ENCODE results near the gene MACROH2A1.

MACROH2A1 gene

DNA sequence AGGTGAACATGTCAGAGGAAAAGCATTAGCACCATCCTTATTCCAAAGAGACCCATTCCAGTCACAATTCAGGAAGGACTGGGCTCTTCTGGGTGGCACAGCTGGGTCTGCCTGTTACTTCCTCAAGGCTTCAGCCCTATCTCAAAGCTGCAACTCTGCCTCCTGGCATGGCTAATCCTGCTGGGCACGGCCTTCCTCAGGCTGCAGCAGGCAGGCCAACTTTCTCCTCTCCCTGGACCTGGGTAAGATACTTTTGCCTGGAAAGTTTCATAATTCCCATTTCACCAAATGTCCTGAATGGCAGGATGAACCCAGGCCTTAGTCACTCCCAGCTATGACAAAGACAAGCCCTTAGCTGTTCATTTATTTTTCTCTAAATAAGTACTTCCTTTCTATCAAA is 50.1 kb downstream of the MACROH2A1 start:
- Histone ChIP-seq H3K9me3 (replicated peaks; ENCODE audit: insufficient read depth, low read length) (no peaks in the 10 kb centered on the region), H2AFZ (ENCODE audit: low read length) (no peak overlapping the region), H3K9ac (ENCODE audit: low read length) (no peak overlapping the region), H3K4me1 (ENCODE audit: low read length) (no peaks in the 10 kb centered on the region), H3K4me2 (ENCODE audit: low read depth, low read length) (no peak overlapping the region), H3K27ac (ENCODE audit: low read length) (no peak overlapping the region), H3K27me3 (replicated peaks; ENCODE audit: insufficient read depth, low read length) (no peaks in the 10 kb centered on the region), H3K9me2 (replicated peaks; ENCODE audit: insufficient read depth, low read length) (no peaks in the 10 kb centered on the region), H3K79me2 (ENCODE audit: low read length) (peaks cover 19% of the 10 kb centered on the region), H4K20me1 (ENCODE audit: insufficient read depth, low read length) (no peaks in the 10 kb centered on the region), H3K4me3 (ENCODE audit: low read length) (no peak overlapping the region), H3K36me3 (replicated peaks; ENCODE audit: insufficient read depth, low read length) (0 out of 2 replicates have a peak, but pooled peaks cover 6% of the 10 kb centered on the region), H3F3A (ENCODE audit: insufficient read depth, low read length) (no peaks in the 10 kb centered on the region)
- TF ChIP-seq EZH2phosphoT487 (IDR thresholded peaks at IDR 0.05; ENCODE audit: low read length), result no peak
- no peak for TF ChIP-seq EZH2 (optimal IDR thresholded peaks at IDR 0.05; ENCODE audit: low read depth, low read length)
- TF ChIP-seq, protein P1, sequence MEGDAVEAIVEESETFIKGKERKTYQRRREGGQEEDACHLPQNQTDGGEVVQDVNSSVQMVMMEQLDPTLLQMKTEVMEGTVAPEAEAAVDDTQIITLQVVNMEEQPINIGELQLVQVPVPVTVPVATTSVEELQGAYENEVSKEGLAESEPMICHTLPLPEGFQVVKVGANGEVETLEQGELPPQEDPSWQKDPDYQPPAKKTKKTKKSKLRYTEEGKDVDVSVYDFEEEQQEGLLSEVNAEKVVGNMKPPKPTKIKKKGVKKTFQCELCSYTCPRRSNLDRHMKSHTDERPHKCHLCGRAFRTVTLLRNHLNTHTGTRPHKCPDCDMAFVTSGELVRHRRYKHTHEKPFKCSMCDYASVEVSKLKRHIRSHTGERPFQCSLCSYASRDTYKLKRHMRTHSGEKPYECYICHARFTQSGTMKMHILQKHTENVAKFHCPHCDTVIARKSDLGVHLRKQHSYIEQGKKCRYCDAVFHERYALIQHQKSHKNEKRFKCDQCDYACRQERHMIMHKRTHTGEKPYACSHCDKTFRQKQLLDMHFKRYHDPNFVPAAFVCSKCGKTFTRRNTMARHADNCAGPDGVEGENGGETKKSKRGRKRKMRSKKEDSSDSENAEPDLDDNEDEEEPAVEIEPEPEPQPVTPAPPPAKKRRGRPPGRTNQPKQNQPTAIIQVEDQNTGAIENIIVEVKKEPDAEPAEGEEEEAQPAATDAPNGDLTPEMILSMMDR (IDR thresholded peaks at IDR 0.05; ENCODE audit: low read length), result no peak
- no peak for DNase-seq

- no peaks in the 10 kb centered on the region for H3F3A ChIP-seq (ENCODE audit: insufficient read depth, low read length)
- no peak for DNase-seq
- H3K4me1 ChIP-seq (ENCODE audit: low read length), result no peaks in the 10 kb centered on the region
- peaks cover 12% of the 10 kb centered on the region for H3K79me2 ChIP-seq (ENCODE audit: low read length)
- no peak overlapping the region for H3K4me2 ChIP-seq (ENCODE audit: low read depth, low read length)
- TF ChIP-seq EZH2phosphoT487 (IDR thresholded peaks at IDR 0.05; ENCODE audit: low read length) (no peak), EZH2 (optimal IDR thresholded peaks at IDR 0.05; ENCODE audit: low read depth, low read length) (no peak)
- TF ChIP-seq, protein P1 (IDR thresholded peaks at IDR 0.05; ENCODE audit: low read length), result no peak
- H3K27ac ChIP-seq (ENCODE audit: low read length), result no peak overlapping the region
- H3K27me3 ChIP-seq (replicated peaks; ENCODE audit: insufficient read depth, low read length), result no peaks in the 10 kb centered on the region
- H2AFZ ChIP-seq (ENCODE audit: low read length), result no peak overlapping the region
- H3K4me3 ChIP-seq (ENCODE audit: low read length), result no peak overlapping the region
- H3K9ac ChIP-seq (ENCODE audit: low read length), result no peak overlapping the region
- peaks cover 14% of the 10 kb centered on the region; the same call in 1 of the 2 replicates for H3K36me3 ChIP-seq (replicated peaks; ENCODE audit: insufficient read depth, low read length)
- H3K9me2 ChIP-seq (replicated peaks; ENCODE audit: insufficient read depth, low read length), result no peaks in the 10 kb centered on the region
- no peaks in the 10 kb centered on the region for H4K20me1 ChIP-seq (ENCODE audit: insufficient read depth, low read length)
- H3K9me3 ChIP-seq (replicated peaks; ENCODE audit: insufficient read depth, low read length), result no peaks in the 10 kb centered on the region
Observed at GRCh38 chr5:135347392-135347791, 51.6 kb downstream of the MACROH2A1 start.

DNA sequence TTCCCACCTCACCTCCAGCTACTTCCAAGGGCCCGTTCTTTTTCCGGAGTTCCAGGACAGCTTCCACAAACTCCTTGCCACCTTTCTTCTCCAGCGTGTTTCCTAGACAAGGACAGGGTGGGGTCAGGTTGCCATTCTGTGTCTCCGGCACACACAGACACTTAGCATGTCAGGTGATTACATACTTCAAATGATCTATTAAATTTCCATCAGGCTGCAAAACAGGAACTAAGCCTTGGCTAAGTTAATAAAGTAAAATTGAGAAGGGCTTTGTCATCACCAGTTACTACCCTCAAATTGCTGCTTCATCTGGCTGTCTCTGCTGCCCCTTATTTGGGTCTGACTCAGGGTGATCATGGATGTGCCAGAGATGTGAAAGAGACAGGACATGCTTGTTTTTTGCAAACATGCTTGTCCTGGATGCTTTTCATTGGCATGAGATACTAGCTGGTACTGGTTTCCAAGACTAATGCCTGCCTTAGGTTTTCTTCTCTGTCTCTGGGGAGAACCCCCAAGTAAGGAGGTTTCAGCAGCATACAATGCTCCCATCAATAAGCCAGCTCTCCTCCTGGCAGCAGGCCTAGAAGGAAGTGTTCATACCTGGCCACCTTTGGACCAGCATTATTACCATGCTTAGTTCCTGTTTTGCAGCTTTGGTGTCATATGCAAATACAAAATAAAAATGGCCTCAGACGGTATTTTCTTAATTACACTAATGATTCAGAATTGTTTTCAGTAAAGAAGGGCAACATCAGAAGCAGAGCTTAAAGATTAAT is 52.9 kb downstream of the MACROH2A1 start:
- no peak for DNase-seq
- H3K4me3 ChIP-seq (ENCODE audit: low read length), result no peak overlapping the region
- no peak overlapping the region for H3K9ac ChIP-seq (ENCODE audit: low read length)
- H3K27ac ChIP-seq (ENCODE audit: low read length), result no peak overlapping the region
- no peaks in the 10 kb centered on the region for H4K20me1 ChIP-seq (ENCODE audit: insufficient read depth, low read length)
- H3K9me2 ChIP-seq (replicated peaks; ENCODE audit: insufficient read depth, low read length), result no peaks in the 10 kb centered on the region
- peaks cover 12% of the 10 kb centered on the region for H3K79me2 ChIP-seq (ENCODE audit: low read length)
- TF ChIP-seq, protein P1 (IDR thresholded peaks at IDR 0.05; ENCODE audit: low read length), result no peak
- TF ChIP-seq EZH2phosphoT487 (IDR thresholded peaks at IDR 0.05; ENCODE audit: low read length) (no peak), EZH2 (optimal IDR thresholded peaks at IDR 0.05; ENCODE audit: low read depth, low read length) (no peak)
- H2AFZ ChIP-seq (ENCODE audit: low read length), result no peak overlapping the region
- no peak overlapping the region for H3K4me2 ChIP-seq (ENCODE audit: low read depth, low read length)
- H3K9me3 ChIP-seq (replicated peaks; ENCODE audit: insufficient read depth, low read length), result no peaks in the 10 kb centered on the region
- H3K27me3 ChIP-seq (replicated peaks; ENCODE audit: insufficient read depth, low read length), result no peaks in the 10 kb centered on the region
- no peaks in the 10 kb centered on the region for H3F3A ChIP-seq (ENCODE audit: insufficient read depth, low read length)
- H3K4me1 ChIP-seq (ENCODE audit: low read length), result no peaks in the 10 kb centered on the region
- H3K36me3 ChIP-seq (replicated peaks; ENCODE audit: insufficient read depth, low read length), result peaks cover 17% of the 10 kb centered on the region; the same call in 1 of the 2 replicates
